DOHH2 (cell line): ENCODE results near the gene KRT82.

ENCODE experiments used
- EZH2phosphoT487 ChIP-seq: fragments of 200-600 bp; sonication (generic); IDR thresholded peaks from 2 replicates; pipeline ENCODE4 v1.6.1; 2017; ENCODE audit warnings: borderline replicate concordance, mild to moderate bottlenecking, antibody characterized with exemption, low read length, moderate library complexity, mixed read lengths
- TF ChIP-seq, protein P1 (sequence below): fragments of 200-600 bp; sonication (generic); IDR thresholded peaks from one replicate; pipeline ENCODE4 v1.5.1; 2014; ENCODE audit warnings: antibody characterized with exemption, mild to moderate bottlenecking, low read depth, low read length; ENCODE audit not compliant: poor library complexity, severe bottlenecking

GRCh38 chr12:52394836-52395405, 11.2 kb downstream of the KRT82 start:
- TF ChIP-seq, protein P1, sequence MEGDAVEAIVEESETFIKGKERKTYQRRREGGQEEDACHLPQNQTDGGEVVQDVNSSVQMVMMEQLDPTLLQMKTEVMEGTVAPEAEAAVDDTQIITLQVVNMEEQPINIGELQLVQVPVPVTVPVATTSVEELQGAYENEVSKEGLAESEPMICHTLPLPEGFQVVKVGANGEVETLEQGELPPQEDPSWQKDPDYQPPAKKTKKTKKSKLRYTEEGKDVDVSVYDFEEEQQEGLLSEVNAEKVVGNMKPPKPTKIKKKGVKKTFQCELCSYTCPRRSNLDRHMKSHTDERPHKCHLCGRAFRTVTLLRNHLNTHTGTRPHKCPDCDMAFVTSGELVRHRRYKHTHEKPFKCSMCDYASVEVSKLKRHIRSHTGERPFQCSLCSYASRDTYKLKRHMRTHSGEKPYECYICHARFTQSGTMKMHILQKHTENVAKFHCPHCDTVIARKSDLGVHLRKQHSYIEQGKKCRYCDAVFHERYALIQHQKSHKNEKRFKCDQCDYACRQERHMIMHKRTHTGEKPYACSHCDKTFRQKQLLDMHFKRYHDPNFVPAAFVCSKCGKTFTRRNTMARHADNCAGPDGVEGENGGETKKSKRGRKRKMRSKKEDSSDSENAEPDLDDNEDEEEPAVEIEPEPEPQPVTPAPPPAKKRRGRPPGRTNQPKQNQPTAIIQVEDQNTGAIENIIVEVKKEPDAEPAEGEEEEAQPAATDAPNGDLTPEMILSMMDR = no peak
- TF ChIP-seq EZH2phosphoT487 = no peak
